Measurements from ENCODE around the gene RPS6KA5.
"Not testable (repeated sequence)": the region's sequence is repeated elsewhere in the genome, so short reads cannot be mapped to it uniquely, and the experiment has no call there.

The RPS6KA5 gene

GRCh38 chr14:91031666-91032065 is 28.8 kb downstream of the RPS6KA5 start:
- H3K4me1 Mint-ChIP-seq = peaks cover 9% of the 10 kb centered on the region
- DNase-seq = no peak
- peaks cover 4% of the 10 kb centered on the region for H3K27me3 Mint-ChIP-seq (ENCODE audit: low read depth, poor library complexity)
- H3K36me3 Mint-ChIP-seq (ENCODE audit: low read depth) = no peaks in the 10 kb centered on the region
- no peak overlapping the region for H3K4me3 Mint-ChIP-seq
- H3K9me3 Mint-ChIP-seq = peaks cover 6% of the 10 kb centered on the region
- no peak for TF ChIP-seq CTCF (IDR thresholded peaks at IDR 0.05)
- H3K27ac Mint-ChIP-seq = no peak overlapping the region

GRCh38 chr14:91029456-91030217 is 30.8 kb downstream of the RPS6KA5 start:
- DNase-seq = no peak
- peaks cover 4% of the 10 kb centered on the region for H3K27me3 Mint-ChIP-seq (ENCODE audit: low read depth, poor library complexity)
- H3K4me3 Mint-ChIP-seq = no peak overlapping the region
- no peak for TF ChIP-seq CTCF (IDR thresholded peaks at IDR 0.05)
- H3K9me3 Mint-ChIP-seq = peaks cover 6% of the 10 kb centered on the region
- peaks cover 5% of the 10 kb centered on the region for H3K4me1 Mint-ChIP-seq
- no peak overlapping the region for H3K27ac Mint-ChIP-seq
- H3K36me3 Mint-ChIP-seq (ENCODE audit: low read depth) = no peaks in the 10 kb centered on the region

GRCh38 chr14:91027561-91027960 is 32.9 kb downstream of the RPS6KA5 start:
- peaks cover 4% of the 10 kb centered on the region for H3K27me3 Mint-ChIP-seq (ENCODE audit: low read depth, poor library complexity)
- no peak overlapping the region for H3K27ac Mint-ChIP-seq
- no peak overlapping the region for H3K4me3 Mint-ChIP-seq
- no peaks in the 10 kb centered on the region for H3K36me3 Mint-ChIP-seq (ENCODE audit: low read depth)
- H3K4me1 Mint-ChIP-seq = peaks cover 5% of the 10 kb centered on the region
- DNase-seq = no peak
- peaks cover 3% of the 10 kb centered on the region for H3K9me3 Mint-ChIP-seq
- TF ChIP-seq CTCF (IDR thresholded peaks at IDR 0.05) = no peak

- H3K9me3 Mint-ChIP-seq; H3K4me3 Mint-ChIP-seq; H3K4me1 Mint-ChIP-seq; H3K36me3 Mint-ChIP-seq (ENCODE audit: low read depth); H3K27ac Mint-ChIP-seq; DNase-seq; H3K27me3 Mint-ChIP-seq (ENCODE audit: low read depth, poor library complexity): not testable (repeated sequence)
Observed at GRCh38 chr14:91022622-91023028, 37.8 kb downstream of the RPS6KA5 start.

GRCh38 chr14:91021991-91022621 is 38.3 kb downstream of the RPS6KA5 start:
- Mint-ChIP-seq H3K4me1 (no peaks in the 10 kb centered on the region), H3K36me3 (ENCODE audit: low read depth) (no peaks in the 10 kb centered on the region), H3K27ac (no peak overlapping the region), H3K27me3 (ENCODE audit: low read depth, poor library complexity) (peaks cover 4% of the 10 kb centered on the region), H3K4me3 (no peak overlapping the region), H3K9me3 (no peaks in the 10 kb centered on the region)
- no peak for TF ChIP-seq CTCF (IDR thresholded peaks at IDR 0.05)
- no peak for DNase-seq

- Mint-ChIP-seq H3K4me1 (no peaks in the 10 kb centered on the region), H3K36me3 (ENCODE audit: low read depth) (no peaks in the 10 kb centered on the region), H3K4me3 (no peak overlapping the region), H3K9me3 (no peaks in the 10 kb centered on the region), H3K27me3 (ENCODE audit: low read depth, poor library complexity) (no peaks in the 10 kb centered on the region), H3K27ac (no peak overlapping the region)
- DNase-seq = no peak
- no peak for TF ChIP-seq CTCF (IDR thresholded peaks at IDR 0.05)
Observed at GRCh38 chr14:91021115-91021514, 39.3 kb downstream of the RPS6KA5 start.

Data from nephron progenitor cell (in vitro differentiated cells).